HEK293 (cell line): Measurements from ENCODE around the gene SBF2.

ENCODE experiments used
- ATF2 ChIP-seq: fragments of 450-650 bp; formaldehyde crosslinking; IDR thresholded peaks from 2 replicates; pipeline ENCODE4 v1.5.1; 2016; ENCODE audit warnings: missing biosample characterization, missing genetic modification characterization, low read depth
- CTCF ChIP-seq: fragments of 450-650 bp; formaldehyde crosslinking; IDR thresholded peaks from 2 replicates; pipeline ENCODE4 v1.5.1; 2016; ENCODE audit warnings: missing biosample characterization, missing genetic modification characterization
- KLF1 ChIP-seq: fragments of 450-650 bp; formaldehyde crosslinking; IDR thresholded peaks from 2 replicates; pipeline ENCODE4 v1.5.1; 2016; ENCODE audit warnings: missing biosample characterization, missing genetic modification characterization
- PATZ1 ChIP-seq: fragments of 450-650 bp; formaldehyde crosslinking; IDR thresholded peaks from 2 replicates; pipeline ENCODE4 v1.5.1; 2016; ENCODE audit warnings: missing biosample characterization, missing genetic modification characterization
- SCRT1 ChIP-seq: fragments of 450-650 bp; formaldehyde crosslinking; IDR thresholded peaks from 2 replicates; pipeline ENCODE4 v1.5.1; 2016; ENCODE audit warnings: missing biosample characterization, missing genetic modification characterization, borderline replicate concordance
- ZBTB10 ChIP-seq: fragments of 450-650 bp; formaldehyde crosslinking; IDR thresholded peaks from 2 replicates; pipeline ENCODE4 v1.5.1; 2016; ENCODE audit warnings: missing biosample characterization, missing genetic modification characterization
- ZBTB21 ChIP-seq: fragments of 450-650 bp; formaldehyde crosslinking; IDR thresholded peaks from 2 replicates; pipeline ENCODE4 v1.5.1; 2017; ENCODE audit warnings: missing biosample characterization, missing genetic modification characterization
- ZFP37 ChIP-seq: fragments of 450-650 bp; formaldehyde crosslinking; IDR thresholded peaks from 2 replicates; pipeline ENCODE4 v1.5.1; 2016; ENCODE audit warnings: missing biosample characterization, missing genetic modification characterization
- ZNF174 ChIP-seq: fragments of 450-650 bp; formaldehyde crosslinking; IDR thresholded peaks from 2 replicates; pipeline ENCODE4 v1.5.0; 2017; ENCODE audit warnings: missing biosample characterization, mild to moderate bottlenecking, missing genetic modification characterization
- ZNF280D ChIP-seq: fragments of 450-650 bp; formaldehyde crosslinking; IDR thresholded peaks from 2 replicates; pipeline ENCODE4 v1.5.1; 2016; ENCODE audit warnings: missing biosample characterization, missing genetic modification characterization
- ZNF404 ChIP-seq: fragments of 450-650 bp; formaldehyde crosslinking; IDR thresholded peaks from 2 replicates; pipeline ENCODE4 v1.5.1; 2017; ENCODE audit warnings: missing biosample characterization, missing genetic modification characterization
- ZNF501 ChIP-seq: fragments of 450-650 bp; formaldehyde crosslinking; IDR thresholded peaks from 2 replicates; pipeline ENCODE4 v1.5.1; 2016; ENCODE audit warnings: missing biosample characterization, missing genetic modification characterization
- ZNF654 ChIP-seq: fragments of 450-650 bp; formaldehyde crosslinking; IDR thresholded peaks from 2 replicates; pipeline ENCODE4 v1.5.1; 2016; ENCODE audit warnings: low read depth, missing biosample characterization, missing genetic modification characterization

GRCh38 chr11:10261821-10262220 is 32.2 kb downstream of the SBF2 start:
- TF ChIP-seq PATZ1 (tag by site-specific recombination): no peak
- TF ChIP-seq ZNF174: no peak
- TF ChIP-seq SCRT1 (tag by site-specific recombination): no peak
- TF ChIP-seq CTCF (tag by site-specific recombination): no peak
- no peak for TF ChIP-seq KLF1 (tag by site-specific recombination)
- no peak for TF ChIP-seq ZNF404 (tag by site-specific recombination)
- TF ChIP-seq ZNF501: no peak
- no peak for TF ChIP-seq ZFP37 (tag by site-specific recombination)
- TF ChIP-seq ZBTB10 (tag by site-specific recombination): no peak
- TF ChIP-seq ATF2 (tag by site-specific recombination): no peak
- no peak for TF ChIP-seq ZBTB21 (tag by site-specific recombination)
- TF ChIP-seq ZNF280D (tag by site-specific recombination): no peak
- no peak for TF ChIP-seq ZNF654 (tag by site-specific recombination)
